ENCODE data around the gene FNTB. TPM values are rescaled to one million over a fixed set of nuclear protein-coding genes. Genes with fewer than 3 reads are reported as not detected.
A peak's percentile ranks its signal among the peaks of the same experiment; 100 is the strongest.

The FNTB gene
- total RNA-seq, 4 donors from 2014 or later, result 34.0 to 48.6 (median 38.8) TPM

DNA sequence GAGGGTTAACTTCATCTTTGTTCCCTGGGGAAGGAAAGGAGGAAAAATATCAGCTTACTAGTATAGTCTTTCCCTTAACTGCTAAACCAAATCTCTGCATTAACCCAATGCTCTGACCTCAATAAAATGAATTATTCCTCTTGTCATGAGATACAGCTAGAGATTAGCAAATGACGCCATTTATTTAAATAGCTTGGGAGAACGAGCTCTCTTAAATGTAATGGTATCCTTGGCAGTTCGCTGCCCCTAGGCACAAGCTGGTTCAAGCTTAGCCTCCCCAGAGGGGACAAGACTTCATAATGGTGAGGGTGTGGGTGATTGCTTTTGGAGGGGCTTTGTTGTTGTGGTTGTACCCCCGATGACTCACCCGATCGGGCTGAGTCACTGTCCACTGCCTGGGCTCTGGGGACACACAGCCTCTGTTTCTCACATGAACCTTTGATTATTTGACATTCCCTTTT lies 19.6 kb downstream of the FNTB start:
- 86 to 91% methylated on average over 6 of the region's 6 CpGs for WGBS, 2 donors
- peak in 1 of 2 donors; percentile 14 for DNase-seq (ENCODE audit: low spot score in 2 of 2)
- H3K4me3 ChIP-seq (ENCODE audit: low read depth, poor library complexity, severe bottlenecking), result no peak overlapping the region
- TF ChIP-seq, protein P1, sequence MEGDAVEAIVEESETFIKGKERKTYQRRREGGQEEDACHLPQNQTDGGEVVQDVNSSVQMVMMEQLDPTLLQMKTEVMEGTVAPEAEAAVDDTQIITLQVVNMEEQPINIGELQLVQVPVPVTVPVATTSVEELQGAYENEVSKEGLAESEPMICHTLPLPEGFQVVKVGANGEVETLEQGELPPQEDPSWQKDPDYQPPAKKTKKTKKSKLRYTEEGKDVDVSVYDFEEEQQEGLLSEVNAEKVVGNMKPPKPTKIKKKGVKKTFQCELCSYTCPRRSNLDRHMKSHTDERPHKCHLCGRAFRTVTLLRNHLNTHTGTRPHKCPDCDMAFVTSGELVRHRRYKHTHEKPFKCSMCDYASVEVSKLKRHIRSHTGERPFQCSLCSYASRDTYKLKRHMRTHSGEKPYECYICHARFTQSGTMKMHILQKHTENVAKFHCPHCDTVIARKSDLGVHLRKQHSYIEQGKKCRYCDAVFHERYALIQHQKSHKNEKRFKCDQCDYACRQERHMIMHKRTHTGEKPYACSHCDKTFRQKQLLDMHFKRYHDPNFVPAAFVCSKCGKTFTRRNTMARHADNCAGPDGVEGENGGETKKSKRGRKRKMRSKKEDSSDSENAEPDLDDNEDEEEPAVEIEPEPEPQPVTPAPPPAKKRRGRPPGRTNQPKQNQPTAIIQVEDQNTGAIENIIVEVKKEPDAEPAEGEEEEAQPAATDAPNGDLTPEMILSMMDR (IDR thresholded peaks at IDR 0.05), result no peak
- TF ChIP-seq POLR2A (IDR thresholded peaks at IDR 0.05), result no peak
- intact Hi-C loops (cut with DNase I; ENCODE audit: low total_unique reads), result no loop called here

DNA sequence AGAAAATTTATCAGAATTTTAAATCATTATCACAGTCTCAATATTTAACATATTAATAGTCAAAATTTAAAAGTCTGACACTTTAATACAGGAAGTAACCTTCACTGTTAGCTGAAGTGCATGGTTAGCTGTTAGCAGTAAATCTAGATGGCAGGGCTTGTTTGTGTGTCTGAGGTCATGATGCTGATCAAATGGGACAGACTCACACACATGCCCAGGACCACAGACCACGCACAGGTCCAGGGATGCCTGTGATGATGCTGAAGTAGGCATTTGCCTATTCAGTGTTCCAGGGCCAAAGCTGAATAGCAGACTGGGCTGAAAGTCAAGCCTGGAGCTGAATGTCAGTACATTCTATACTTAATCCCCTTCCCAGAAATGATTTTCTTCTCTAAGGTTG lies 20.5 kb downstream of the FNTB start:
- TF ChIP-seq, protein P1 (IDR thresholded peaks at IDR 0.05), result no peak
- TF ChIP-seq POLR2A (IDR thresholded peaks at IDR 0.05), result no peak
- 92 to 100% methylated on average over 1 of the region's 1 CpG for WGBS, 2 donors
- DNase-seq (ENCODE audit: low spot score in 2 of 2), result peak in 1 of 2 donors; percentile 18
- intact Hi-C loops (cut with DNase I; ENCODE audit: low total_unique reads), result no loop called here
- no peak overlapping the region for H3K4me3 ChIP-seq (ENCODE audit: low read depth, poor library complexity, severe bottlenecking)

- H3K4me3 ChIP-seq (ENCODE audit: low read depth, poor library complexity, severe bottlenecking), result no peak overlapping the region
- no peak for TF ChIP-seq POLR2A (IDR thresholded peaks at IDR 0.05)
- TF ChIP-seq, protein P1 (IDR thresholded peaks at IDR 0.05), result no peak
- peak in 1 of 2 donors; percentile 4 for DNase-seq (ENCODE audit: low spot score in 2 of 2)
- 89% methylated on average over 5 of the region's 5 CpGs for WGBS, 2 donors
- intact Hi-C loops (cut with DNase I; ENCODE audit: low total_unique reads), result no loop called here
Measured at GRCh38 chr14:65010211-65010931, 23.7 kb downstream of the FNTB start.

GRCh38 chr14:65011538-65011937 lies 24.8 kb downstream of the FNTB start:
- no peak overlapping the region for H3K4me3 ChIP-seq (ENCODE audit: low read depth, poor library complexity, severe bottlenecking)
- TF ChIP-seq, protein P1 (IDR thresholded peaks at IDR 0.05), result no peak
- no peak for TF ChIP-seq POLR2A (IDR thresholded peaks at IDR 0.05)
- intact Hi-C loops (cut with DNase I; ENCODE audit: low total_unique reads), result no loop called here
- WGBS, 2 donors, result 87 to 90% methylated on average over 10 of the region's 10 CpGs
- DNase-seq (ENCODE audit: low spot score in 2 of 2), result no peak

DNA sequence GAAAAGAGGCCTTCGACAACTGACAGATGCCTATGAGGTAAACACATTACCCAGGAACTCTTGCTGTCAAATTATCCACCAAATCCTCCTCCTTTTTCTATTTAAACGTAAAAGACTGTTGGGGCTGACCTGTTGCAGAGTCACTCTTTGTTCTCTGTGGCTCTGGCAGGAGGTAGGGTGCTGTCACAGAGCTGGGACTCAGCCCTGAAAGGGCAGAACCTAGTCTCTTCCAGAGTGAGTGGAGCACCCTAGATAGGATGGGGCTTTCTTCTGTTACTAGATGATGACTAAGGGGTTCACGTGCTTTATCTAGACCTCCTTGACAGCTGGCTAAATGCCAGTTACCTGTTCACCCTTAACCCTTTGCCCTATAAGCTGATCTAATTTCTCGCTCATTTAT lies 25.7 kb downstream of the FNTB start:
- no peak overlapping the region for H3K4me3 ChIP-seq (ENCODE audit: low read depth, poor library complexity, severe bottlenecking)
- WGBS, 2 donors, result 80 to 84% methylated on average over 4 of the region's 4 CpGs
- TF ChIP-seq, protein P1 (IDR thresholded peaks at IDR 0.05), result no peak
- TF ChIP-seq POLR2A (IDR thresholded peaks at IDR 0.05), result no peak
- no peak for DNase-seq (ENCODE audit: low spot score in 2 of 2)
- intact Hi-C loops (cut with DNase I; ENCODE audit: low total_unique reads), result no loop called here

Data from lower leg skin (tissue), 4 donors.